Epithelial cell of esophagus (primary cell): ENCODE measurements around the gene FBXO3.
A peak's percentile ranks its signal among the peaks of the same experiment; 100 is the strongest.
"Not testable (repeated sequence)": the region's sequence is repeated elsewhere in the genome, so short reads cannot be mapped to it uniquely, and the experiment has no call there.

Source experiments
- DNase-seq: peaks from one replicate; pipeline ENCODE4 v3.0.0; 2010; ENCODE audit warnings: low read depth
- H3K4me3 ChIP-seq: 2 replicates; pipeline ENCODE4 v1.5.1; 2011; ENCODE audit warnings: mild to moderate bottlenecking, low read length, control low read depth
- CTCF ChIP-seq: IDR thresholded peaks from 2 replicates; pipeline ENCODE4 v1.5.1; 2011; ENCODE audit warnings: low read depth, mild to moderate bottlenecking, low read length, control low read depth, inconsistent platforms; ENCODE audit not compliant: insufficient read depth; ENCODE audit errors: missing control alignments

Gene FBXO3

DNA sequence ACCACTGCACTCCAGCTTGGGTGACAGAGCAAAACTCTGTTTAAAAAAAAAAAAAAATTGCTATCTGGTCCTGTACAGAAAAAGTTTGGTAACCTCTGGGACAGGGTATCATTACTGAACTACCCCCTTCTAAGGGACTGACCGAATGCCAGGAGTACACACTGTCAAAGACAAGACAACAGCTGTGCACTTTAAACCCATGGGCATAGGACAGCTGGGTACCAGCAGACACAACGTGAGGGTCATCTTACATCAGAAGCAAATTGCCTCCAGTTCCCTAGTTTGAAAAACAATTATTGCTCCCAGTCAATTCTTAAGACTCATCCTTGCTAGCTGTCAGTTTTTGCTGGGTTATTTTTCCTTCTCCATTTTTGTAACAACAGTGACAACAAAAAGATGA is 55.9 kb downstream of the FBXO3 start:
- TF ChIP-seq CTCF: no peak
- DNase-seq: no peak

GRCh38 chr11:33716243-33716642 is 58.1 kb downstream of the FBXO3 start:
- DNase-seq: peak; percentile 78
- no peak overlapping the region for H3K4me3 ChIP-seq
- TF ChIP-seq CTCF: peak; percentile 52

More for the DNA sequence above, 55.9 kb downstream of the FBXO3 start:
- H3K4me3 ChIP-seq: no peak overlapping the region

DNA sequence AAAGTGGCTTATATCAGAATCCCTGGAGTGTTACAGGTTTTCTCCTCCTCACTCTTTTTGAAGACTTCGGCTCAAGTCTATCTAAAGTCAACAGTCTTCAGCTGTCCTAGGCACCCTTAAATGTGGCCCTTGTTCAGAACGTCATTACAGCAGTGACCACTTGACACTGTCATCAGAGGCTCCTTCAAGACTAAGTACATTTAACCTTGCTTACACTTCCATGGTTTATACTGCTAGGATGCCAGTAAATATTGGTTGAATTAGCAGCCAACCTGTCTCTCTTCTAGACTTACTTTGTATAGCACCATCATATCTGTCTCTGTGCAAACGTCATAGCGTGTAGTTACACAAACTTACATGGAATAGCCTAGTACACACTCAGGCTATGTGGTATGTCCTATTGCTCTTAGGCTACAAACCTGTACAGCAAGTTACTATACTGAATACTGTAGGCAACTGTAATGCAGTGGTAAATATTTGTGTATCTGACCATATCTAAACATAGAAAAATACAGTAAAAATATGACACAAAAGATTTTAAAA is 60.4 kb downstream of the FBXO3 start:
- DNase-seq: no peak
- no peak for TF ChIP-seq CTCF
- H3K4me3 ChIP-seq: no peak overlapping the region

DNA sequence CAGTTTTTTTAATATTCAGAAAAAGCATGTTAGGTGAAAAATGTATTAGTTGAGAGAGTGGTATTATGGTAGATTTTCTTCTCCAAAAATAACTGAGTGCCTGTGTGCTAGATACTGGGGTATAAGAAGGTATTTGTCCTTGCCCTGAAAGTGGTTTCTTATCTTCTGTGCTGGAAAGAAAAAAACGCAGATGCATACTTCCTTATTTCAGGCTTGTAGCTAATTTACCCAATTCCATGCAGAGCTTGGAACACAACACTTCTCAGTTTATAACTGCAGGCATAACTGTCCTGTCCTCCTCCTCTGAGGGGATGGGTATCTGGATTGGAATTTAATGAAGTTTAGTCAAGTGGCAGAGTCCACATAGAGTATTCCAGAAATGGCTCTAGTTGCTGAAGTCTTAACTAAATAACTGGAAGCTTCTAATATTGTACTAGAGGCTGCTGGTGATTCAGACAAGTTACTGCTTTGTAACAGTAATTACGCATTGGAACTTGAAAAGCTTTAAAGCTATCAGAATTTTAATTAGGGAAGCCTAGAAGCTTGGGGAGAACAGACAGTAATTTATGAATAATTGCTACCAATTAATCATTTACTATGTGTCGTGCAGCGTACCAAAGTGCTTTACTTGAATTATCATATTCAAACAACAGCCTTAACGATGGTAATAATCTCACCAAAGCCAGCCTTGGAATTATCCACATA is 61.0 kb downstream of the FBXO3 start:
- no peak for TF ChIP-seq CTCF
- no peak for DNase-seq
- H3K4me3 ChIP-seq: no peak overlapping the region

DNA sequence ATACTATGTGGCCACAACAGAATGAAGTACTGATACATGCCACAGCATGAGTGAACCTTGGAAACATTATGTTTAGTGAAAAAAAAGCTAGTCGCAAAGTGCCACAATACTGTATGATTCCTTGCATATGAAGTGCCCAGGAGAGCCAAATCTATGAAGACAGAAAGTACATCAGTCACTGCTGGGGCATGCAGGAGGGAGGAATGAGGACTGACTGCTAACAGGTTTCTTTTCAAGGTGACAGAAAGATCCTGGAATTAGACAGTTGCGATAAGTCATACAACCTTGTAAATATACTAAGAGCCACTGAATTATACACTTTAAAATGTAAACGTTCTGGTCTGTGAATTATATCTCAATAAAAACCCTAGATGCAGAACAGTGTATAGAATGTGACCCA is 61.9 kb downstream of the FBXO3 start:
- DNase-seq: no peak
- H3K4me3 ChIP-seq: no peak overlapping the region
- TF ChIP-seq CTCF: no peak

DNA sequence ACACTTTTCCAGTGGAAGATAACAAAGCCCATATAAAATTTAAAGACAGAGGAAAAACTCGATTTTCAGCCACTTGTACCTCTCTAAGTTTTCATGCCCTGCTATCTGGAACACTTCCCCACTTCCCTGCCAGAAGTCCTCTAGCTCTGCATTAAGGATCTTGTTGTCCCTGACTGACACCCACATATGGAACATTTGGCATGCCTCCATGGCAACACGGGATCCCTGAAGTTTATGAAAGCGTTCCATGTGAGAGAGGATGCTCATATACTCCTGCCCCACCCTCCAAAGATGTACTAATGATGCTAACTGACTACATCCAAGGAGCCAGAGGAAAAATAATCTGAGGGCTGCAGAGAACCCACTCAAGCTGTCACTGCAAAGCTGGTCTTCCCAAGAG is 64.9 kb downstream of the FBXO3 start:
- TF ChIP-seq CTCF: no peak
- H3K4me3 ChIP-seq: no peak overlapping the region
- DNase-seq: no peak

DNA sequence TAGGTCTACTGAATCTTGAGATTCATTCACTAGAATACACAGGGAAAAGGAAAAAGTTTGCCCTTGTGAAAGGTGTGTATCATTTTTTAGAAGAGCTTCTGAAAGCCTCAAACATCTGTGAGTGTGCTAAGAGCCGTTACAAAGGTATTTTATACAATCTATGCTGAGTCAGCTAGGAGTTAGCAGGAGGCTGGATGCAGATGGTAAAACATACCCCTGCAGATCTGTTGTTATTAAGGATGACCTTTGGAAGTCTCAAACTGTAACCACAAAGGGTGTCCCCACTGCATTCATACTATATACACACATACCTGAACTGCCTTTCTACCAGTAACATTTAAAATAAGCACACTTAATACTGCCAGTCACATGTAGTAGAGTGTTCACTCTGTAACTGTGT is 65.3 kb downstream of the FBXO3 start:
- no peak overlapping the region for H3K4me3 ChIP-seq
- TF ChIP-seq CTCF: no peak
- DNase-seq: no peak

GRCh38 chr11:33707831-33708230 is 66.5 kb downstream of the FBXO3 start:
- peak; percentile 51 for DNase-seq
- not testable (repeated sequence) for H3K4me3 ChIP-seq
